ENCODE measurements around the gene KERA. TPM values are rescaled to one million over a fixed set of nuclear protein-coding genes. Genes with fewer than 3 reads are reported as not detected.

The KERA gene
- total RNA-seq, 3 donors from 2014 or later, result 0.32 TPM; not detected in 2

GRCh38 chr12:91078501-91078900, 20.7 kb upstream of the KERA start:
- intact Hi-C loops (cut with DNase I, micrococcal nuclease), result no loop called here
- Histone ChIP-seq H3K4me3 (no peak overlapping the region), H3K9me3 (no peaks in the 10 kb centered on the region), H3K36me3 (ENCODE audit: low read depth) (no peaks in the 10 kb centered on the region), H3K4me1 (ENCODE audit: low read depth) (no peaks in the 10 kb centered on the region)
- no peak for DNase-seq
- ATAC-seq, result no peak
- no peak for TF ChIP-seq CTCF (IDR thresholded peaks at IDR 0.05)

GRCh38 chr12:91077228-91077954, 19.6 kb upstream of the KERA start:
- intact Hi-C loops (cut with DNase I, micrococcal nuclease), result no loop called here
- Histone ChIP-seq H3K4me1 (ENCODE audit: low read depth) (no peaks in the 10 kb centered on the region), H3K9me3 (no peaks in the 10 kb centered on the region), H3K36me3 (ENCODE audit: low read depth) (no peaks in the 10 kb centered on the region), H3K4me3 (no peak overlapping the region)
- no peak for TF ChIP-seq CTCF (IDR thresholded peaks at IDR 0.05)
- DNase-seq, result no peak
- no peak for ATAC-seq

- no peak for ATAC-seq
These were observed 17.0 kb upstream of the KERA start for GRCh38 chr12:91074851-91075250.

GRCh38 chr12:91074154-91074709, 16.4 kb upstream of the KERA start:
- no peaks in the 10 kb centered on the region for H3K9me3 ChIP-seq
- H3K4me1 ChIP-seq (ENCODE audit: low read depth), result no peaks in the 10 kb centered on the region
- DNase-seq, result no peak
- no peak overlapping the region for H3K4me3 ChIP-seq
- no peak for TF ChIP-seq CTCF (IDR thresholded peaks at IDR 0.05)
- intact Hi-C loops (cut with DNase I, micrococcal nuclease), result no loop called here
- no peak for ATAC-seq
- H3K36me3 ChIP-seq (ENCODE audit: low read depth), result no peaks in the 10 kb centered on the region

More at GRCh38 chr12:91074851-91075250, 17.0 kb upstream of the KERA start:
- no peak for TF ChIP-seq CTCF (IDR thresholded peaks at IDR 0.05)
- H3K4me1 ChIP-seq (ENCODE audit: low read depth), result no peaks in the 10 kb centered on the region
- DNase-seq, result no peak
- H3K9me3 ChIP-seq, result no peaks in the 10 kb centered on the region
- intact Hi-C loops (cut with DNase I, micrococcal nuclease), result no loop called here
- H3K4me3 ChIP-seq, result no peak overlapping the region
- H3K36me3 ChIP-seq (ENCODE audit: low read depth), result no peaks in the 10 kb centered on the region

GRCh38 chr12:91073426-91073825, 15.6 kb upstream of the KERA start:
- H3K9me3 ChIP-seq, result no peaks in the 10 kb centered on the region
- DNase-seq, result no peak
- no peaks in the 10 kb centered on the region for H3K4me1 ChIP-seq (ENCODE audit: low read depth)
- H3K36me3 ChIP-seq (ENCODE audit: low read depth), result no peaks in the 10 kb centered on the region
- no peak for TF ChIP-seq CTCF (IDR thresholded peaks at IDR 0.05)
- no peak overlapping the region for H3K4me3 ChIP-seq
- no peak for ATAC-seq
- intact Hi-C loops (cut with DNase I, micrococcal nuclease), result no loop called here

Measured in mucosa of descending colon (tissue), 3 donors.